Adrenal gland (tissue), 12 donors: ENCODE results near the gene NUDT2. TPM values are rescaled to one million over a fixed set of nuclear protein-coding genes. Genes with fewer than 3 reads are reported as not detected.

Source experiments
- DNase-seq, 7 donors: peaks; one replicate each; pipeline ENCODE4 v3.0.0-alpha.2; 2019 to 2020
- H3K27ac ChIP-seq, 5 donors: fragments of 200-600 bp; sonication (generic) in 4 of 5; 1 replicate in 3 of 5; 2 replicates in 2 of 5; pipeline versions ENCODE4 v1.5.1 to v1.8.0; 2016 to 2020; ENCODE audit warnings: mild to moderate bottlenecking in 1 of 5
- H3K27me3 ChIP-seq: fragments of 200-600 bp; 2 replicates; pipeline ENCODE4 v1.8.0; 2021
- H3K36me3 ChIP-seq, 2 donors: fragments of 200-600 bp; replicated peaks in 1 of 2; 1 replicate in 1 of 2; 2 replicates in 1 of 2; pipeline versions ENCODE4 v1.5.1 to v1.8.0; 2018 to 2022
- H3K4me1 ChIP-seq, 2 donors: fragments of 200-600 bp; replicated peaks in 1 of 2; 1 replicate in 1 of 2; 2 replicates in 1 of 2; pipeline versions ENCODE4 v1.5.1 to v1.8.0; 2018 to 2021
- H3K4me3 ChIP-seq, 4 donors: fragments of 200-600 bp; sonication (generic) in 3 of 4; one replicate each; pipeline ENCODE4 v1.5.1; 2016 to 2018
- H3K9me3 ChIP-seq, 3 donors: fragments of 200-600 bp; sonication (generic) in 1 of 3; replicated peaks in 1 of 3; 1 replicate in 2 of 3; 2 replicates in 1 of 3; pipeline versions ENCODE4 v1.5.1 to v1.8.0; 2016 to 2021
- POLR2A ChIP-seq, 2 donors: fragments of 450-650 bp; IDR thresholded peaks; one replicate each; pipeline ENCODE4 v1.6.1; 2017; ENCODE audit warnings: antibody characterized with exemption in 2 of 2, mild to moderate bottlenecking in 2 of 2, moderate library complexity in 1 of 2
- WGBS, 4 donors: extraction: QIAGEN DNeasy Blood & Tissue Kit in 2 of 4; methylation state at CpG; one replicate each; pipeline versions ENCODE4 v1.1.5 to v1.1.7; 2013 to 2017; 5-methylcytosine and 5-hydroxymethylcytosine counted together
- intact Hi-C, 2 donors: fragments of 100-400 bp; cut with DNase I; formaldehyde crosslinking; loops; one replicate each; pipeline versions ENCODE4 v1.14.1 to v1.15.0; 2022 to 2023
- polyA plus RNA-seq, 3 donors: library from polyadenylated mRNA; stranded (reverse); fragments of 200-250 nt in 2 of 3; fragments of 350-450 nt in 1 of 3; fragmentation: Illumina TruSeq in 1 of 3; extraction: RNeasy Lipid Tissue Mini Kit (QIAGEN cat#74804) in 1 of 3; gene quantifications; one replicate each; pipeline ENCODE4 v1.2.3, GENCODE V29; 2013 to 2014
- total RNA-seq, 9 donors: library from RNA; depleted of rRNA in 4 of 9; stranded (reverse); fragments of >200 nt in 4 of 9; fragments of 120-200 nt in 1 of 9; fragmentation: NEBNext Ultra II Directional in 1 of 9; extraction: Animal tissue kit (Norgen Biotek cat#: 25700) in 1 of 9; gene quantifications; one replicate each; pipeline versions ENCODE4 v1.1.0 to v1.2.4, GENCODE V29; 2013 to 2023
- TF ChIP-seq, protein P1 (sequence below), 6 experiments: fragments of 450-650 bp in 4 of 6; fragments of 200-600 bp in 2 of 6; sonication (generic) in 1 of 6; IDR thresholded peaks; 1 replicate in 5 of 6; 2 replicates in 1 of 6; pipeline versions ENCODE4 v1.5.1 to v1.8.0; 2016 to 2021; ENCODE audit warnings: antibody characterized with exemption in 6 of 6, mild to moderate bottlenecking in 2 of 6, moderate library complexity in 1 of 6
- donor health status: healthy with polysubstance abuse.
- donor health status: Bipolar disorder and iron deficiency.
- donor health status: DM: yes; HTN: yes; CAD: no.
- donor health status: DM: no; HTN: no; CAD: no.
- donor health status: DM: no; HTN: no; CAD: no.
- donor health status: DM: yes; HTN: yes; CAD: no.

The NUDT2 gene
- total and polyA plus RNA-seq, 12 donors, result 11.3 to 55.0 (median 33.4) TPM

DNA sequence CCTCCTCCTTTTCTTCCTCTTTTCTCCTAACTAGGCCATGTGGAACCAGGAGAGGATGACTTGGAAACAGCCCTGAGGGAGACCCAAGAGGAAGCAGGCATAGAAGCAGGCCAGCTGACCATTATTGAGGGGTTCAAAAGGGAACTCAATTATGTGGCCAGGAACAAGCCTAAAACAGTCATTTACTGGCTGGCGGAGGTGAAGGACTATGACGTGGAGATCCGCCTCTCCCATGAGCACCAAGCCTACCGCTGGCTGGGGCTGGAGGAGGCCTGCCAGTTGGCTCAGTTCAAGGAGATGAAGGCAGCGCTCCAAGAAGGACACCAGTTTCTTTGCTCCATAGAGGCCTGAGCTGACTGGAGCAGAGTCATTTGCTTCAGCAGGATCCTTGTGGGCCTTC lies 13.7 kb downstream of the NUDT2 start:
- H3K36me3 ChIP-seq, result peaks cover 0 to 20% of the 10 kb centered on the region in 2 donors
- peak in 1 of 2 donors; percentile 44 for TF ChIP-seq POLR2A (IDR thresholded peaks at IDR 0.05)
- TF ChIP-seq, protein P1, sequence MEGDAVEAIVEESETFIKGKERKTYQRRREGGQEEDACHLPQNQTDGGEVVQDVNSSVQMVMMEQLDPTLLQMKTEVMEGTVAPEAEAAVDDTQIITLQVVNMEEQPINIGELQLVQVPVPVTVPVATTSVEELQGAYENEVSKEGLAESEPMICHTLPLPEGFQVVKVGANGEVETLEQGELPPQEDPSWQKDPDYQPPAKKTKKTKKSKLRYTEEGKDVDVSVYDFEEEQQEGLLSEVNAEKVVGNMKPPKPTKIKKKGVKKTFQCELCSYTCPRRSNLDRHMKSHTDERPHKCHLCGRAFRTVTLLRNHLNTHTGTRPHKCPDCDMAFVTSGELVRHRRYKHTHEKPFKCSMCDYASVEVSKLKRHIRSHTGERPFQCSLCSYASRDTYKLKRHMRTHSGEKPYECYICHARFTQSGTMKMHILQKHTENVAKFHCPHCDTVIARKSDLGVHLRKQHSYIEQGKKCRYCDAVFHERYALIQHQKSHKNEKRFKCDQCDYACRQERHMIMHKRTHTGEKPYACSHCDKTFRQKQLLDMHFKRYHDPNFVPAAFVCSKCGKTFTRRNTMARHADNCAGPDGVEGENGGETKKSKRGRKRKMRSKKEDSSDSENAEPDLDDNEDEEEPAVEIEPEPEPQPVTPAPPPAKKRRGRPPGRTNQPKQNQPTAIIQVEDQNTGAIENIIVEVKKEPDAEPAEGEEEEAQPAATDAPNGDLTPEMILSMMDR (IDR thresholded peaks at IDR 0.05), result no peak
- intact Hi-C loops, result no loop called here
- peaks cover 19 to 27% of the 10 kb centered on the region in 2 donors for H3K4me1 ChIP-seq
- H3K4me3 ChIP-seq, result no peak overlapping the region
- no peaks in the 10 kb centered on the region for H3K9me3 ChIP-seq
- no peaks in the 10 kb centered on the region for H3K27me3 ChIP-seq
- peak; percentile 81 to 92 (median 90) for DNase-seq
- peak overlapping the region; percentile 70 to 81 (median 80) for H3K27ac ChIP-seq
- WGBS, 4 donors, result 24 to 74% (median 34%) methylated on average over 4 to 5 of the region's 5 CpGs

DNA sequence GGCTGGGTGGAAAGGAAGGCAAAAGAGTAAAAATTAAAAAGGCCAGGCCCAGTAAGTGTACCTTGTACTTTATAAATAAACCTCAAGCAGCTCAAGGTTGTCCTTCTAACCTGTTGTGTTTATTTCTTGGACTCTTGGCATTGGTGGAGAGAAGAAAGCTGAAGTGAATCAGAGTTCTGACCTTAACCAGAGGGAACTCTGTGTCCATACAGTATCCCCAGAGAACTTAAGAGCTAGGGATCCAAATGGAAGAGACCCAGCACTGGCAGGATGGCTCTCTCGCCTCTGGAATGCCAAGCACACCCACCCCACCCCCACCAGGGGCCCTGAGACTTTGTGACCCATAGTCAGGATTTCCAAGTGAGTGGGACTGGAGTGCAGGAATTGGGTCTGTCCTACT lies 14.2 kb downstream of the NUDT2 start:
- Histone ChIP-seq H3K36me3 (peaks cover 0 to 20% of the 10 kb centered on the region in 2 donors), H3K27me3 (no peaks in the 10 kb centered on the region), H3K4me1 (peaks cover 19 to 27% of the 10 kb centered on the region in 2 donors), H3K4me3 (no peak overlapping the region), H3K9me3 (no peaks in the 10 kb centered on the region), H3K27ac (peak overlapping the region; percentile 70 to 81 (median 80))
- intact Hi-C loops, result no loop called here
- peak in 1 of 7 donors; percentile 43 for DNase-seq
- WGBS, 4 donors, result 29 to 60% (median 39%) methylated on average over 1 of the region's 1 CpG
- no peak for TF ChIP-seq POLR2A (IDR thresholded peaks at IDR 0.05)
- TF ChIP-seq, protein P1 (IDR thresholded peaks at IDR 0.05), result no peak

DNA sequence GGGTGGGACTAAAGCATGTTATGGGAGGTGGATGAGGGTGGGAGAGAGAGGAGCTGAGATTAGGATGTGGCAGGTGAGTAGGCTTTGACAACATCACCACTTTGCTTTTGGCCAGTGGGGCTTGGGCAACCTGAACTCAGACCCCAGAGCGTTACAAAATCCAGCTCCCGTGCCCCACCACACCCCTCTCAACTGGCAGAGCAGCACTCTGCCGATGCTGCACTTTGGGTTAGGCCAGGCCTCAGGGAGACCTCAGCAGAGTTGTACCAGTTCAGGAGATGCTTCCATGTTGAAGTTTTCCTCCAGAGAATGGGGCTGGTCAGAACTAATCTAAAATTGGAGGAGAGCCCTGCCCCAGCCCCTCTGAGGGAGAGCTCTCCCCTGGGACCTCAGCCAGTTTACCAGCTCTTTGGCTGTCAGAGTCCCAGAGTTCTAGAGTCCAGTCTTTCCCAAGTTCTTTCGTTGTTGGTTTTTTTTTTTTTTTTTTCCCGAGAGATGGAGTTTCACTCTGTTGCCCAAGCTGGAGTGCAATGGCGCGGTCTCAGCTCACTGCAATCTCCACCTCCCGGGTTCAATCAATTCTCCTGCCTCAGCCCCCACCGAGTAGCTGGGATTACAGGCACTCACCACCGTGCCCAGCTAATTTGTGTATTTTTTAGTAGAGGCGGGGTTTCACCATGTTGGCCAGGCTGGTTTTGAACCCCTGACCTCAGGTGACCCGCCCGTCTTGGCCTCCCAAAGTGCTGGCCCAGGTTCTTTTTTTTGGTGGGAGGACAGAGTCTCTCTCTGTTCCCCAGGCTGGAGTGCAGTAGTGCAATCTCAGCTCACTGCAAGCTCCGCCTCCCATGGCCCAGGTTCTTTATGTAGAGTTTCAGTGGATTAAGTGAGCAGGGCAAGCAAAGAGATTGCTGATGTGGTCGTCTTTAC lies 17.8 kb downstream of the NUDT2 start:
- no peak overlapping the region for H3K27ac ChIP-seq
- intact Hi-C loops, result no loop called here
- H3K9me3 ChIP-seq, result no peaks in the 10 kb centered on the region
- peaks cover 19 to 26% of the 10 kb centered on the region in 2 donors for H3K4me1 ChIP-seq
- peak in 2 of 7 donors; percentile 13 to 41 for DNase-seq
- WGBS, 4 donors, result 89 to 94% (median 94%) methylated on average over 13 to 15 of the region's 15 CpGs
- no peaks in the 10 kb centered on the region for H3K36me3 ChIP-seq
- TF ChIP-seq, protein P1 (IDR thresholded peaks at IDR 0.05), result no peak
- TF ChIP-seq POLR2A (IDR thresholded peaks at IDR 0.05), result no peak
- H3K27me3 ChIP-seq, result no peaks in the 10 kb centered on the region
- H3K4me3 ChIP-seq, result no peak overlapping the region

DNA sequence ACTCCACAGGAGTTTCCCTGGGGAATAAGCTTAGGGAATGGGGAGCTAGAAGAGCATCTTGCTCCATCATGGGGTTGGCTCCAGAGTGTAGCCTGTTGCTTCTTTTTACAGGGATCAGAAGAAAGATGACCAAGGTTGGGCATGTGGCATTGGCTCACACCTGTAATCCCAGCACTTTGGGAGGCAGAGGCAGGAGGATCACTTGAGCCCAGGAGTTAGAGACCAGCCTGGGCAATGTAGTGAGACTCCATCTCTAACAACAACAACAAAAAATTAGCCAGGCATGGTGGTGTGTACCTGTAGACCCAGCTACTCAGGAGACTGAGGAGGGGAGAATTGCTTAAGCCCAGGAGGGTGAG lies 18.4 kb downstream of the NUDT2 start:
- Histone ChIP-seq H3K27ac (no peak overlapping the region), H3K9me3 (no peaks in the 10 kb centered on the region), H3K36me3 (no peaks in the 10 kb centered on the region), H3K4me3 (no peak overlapping the region), H3K27me3 (no peaks in the 10 kb centered on the region), H3K4me1 (peaks cover 16 to 19% of the 10 kb centered on the region in 2 donors)
- peak in 1 of 7 donors; percentile 1 for DNase-seq
- intact Hi-C loops, result no loop called here
- TF ChIP-seq POLR2A (IDR thresholded peaks at IDR 0.05), result no peak
- TF ChIP-seq, protein P1 (IDR thresholded peaks at IDR 0.05), result no peak
